SK-N-SH treated with all-trans-retinoic acid at 6 μM for 48 hours (cell line): ENCODE results near the gene TRAF3IP3.

Experiments used
- ATAC-seq: fragments of 200-7000 bp; cut with Tn5 transposase; 3 replicates; pipeline ENCODE4 v1.9.1; 2020; ENCODE audit warnings: mild to moderate bottlenecking, moderate library complexity
- ARNTL ChIP-seq: fragments of 450-650 bp; formaldehyde crosslinking; IDR thresholded peaks from 2 replicates; pipeline ENCODE4 v1.5.0; 2020; ENCODE audit warnings: low read depth, mild to moderate bottlenecking, moderate library complexity, borderline replicate concordance
- BACH2 ChIP-seq: fragments of 250-450 bp; sonication (Bioruptor Pico); IDR thresholded peaks from 2 replicates; pipeline ENCODE4 v1.9.0; 2021; ENCODE audit warnings: mild to moderate bottlenecking, borderline replicate concordance
- CSDC2 ChIP-seq: fragments of 250-450 bp; sonication (Bioruptor Pico); IDR thresholded peaks from 2 replicates; pipeline ENCODE4 v1.5.0; 2020; ENCODE audit warnings: mild to moderate bottlenecking, moderate library complexity
- ESRRG ChIP-seq: fragments of 250-450 bp; sonication (Bioruptor Pico); IDR thresholded peaks from 2 replicates; pipeline ENCODE4 v1.6.1; 2021; ENCODE audit warnings: mild to moderate bottlenecking
- GLIS3 ChIP-seq: fragments of 250-450 bp; sonication (Bioruptor Pico); IDR thresholded peaks from 2 replicates; pipeline ENCODE4 v1.5.0; 2020; ENCODE audit warnings: mild to moderate bottlenecking, moderate library complexity
- ISL1 ChIP-seq: fragments of 250-450 bp; sonication (Bioruptor Pico); IDR thresholded peaks from 2 replicates; pipeline ENCODE4 v2.1.2; 2022; ENCODE audit warnings: mild to moderate bottlenecking, moderate library complexity
- PPARA ChIP-seq: fragments of 250-450 bp; sonication (Bioruptor Pico); IDR thresholded peaks from 2 replicates; pipeline ENCODE4 v1.5.0; 2020; ENCODE audit warnings: mild to moderate bottlenecking, borderline replicate concordance
- RARB ChIP-seq: fragments of 250-450 bp; sonication (Bioruptor Pico); IDR thresholded peaks from 2 replicates; pipeline ENCODE4 v1.8.0; 2021; ENCODE audit warnings: mild to moderate bottlenecking, moderate library complexity
- SNAI2 ChIP-seq: fragments of 250-450 bp; sonication (Bioruptor Pico); IDR thresholded peaks from 2 replicates; pipeline ENCODE4 v1.5.0; 2020; ENCODE audit warnings: mild to moderate bottlenecking, moderate library complexity
- TCF4 ChIP-seq: fragments of 250-450 bp; sonication (Bioruptor Pico); IDR thresholded peaks from 2 replicates; pipeline ENCODE4 v1.8.0; 2021; ENCODE audit warnings: mild to moderate bottlenecking, moderate library complexity, borderline replicate concordance
- TOX ChIP-seq: fragments of 250-450 bp; sonication (Bioruptor Pico); IDR thresholded peaks from 2 replicates; pipeline ENCODE4 v1.8.0; 2021; ENCODE audit warnings: mild to moderate bottlenecking, moderate library complexity, borderline replicate concordance
- ZC3H10 ChIP-seq: fragments of 250-450 bp; sonication (Bioruptor Pico); IDR thresholded peaks from 2 replicates; pipeline ENCODE4 v1.5.1; 2021; ENCODE audit warnings: mild to moderate bottlenecking, moderate library complexity
- ZFP3 ChIP-seq: fragments of 250-450 bp; sonication (Bioruptor Pico); IDR thresholded peaks from 2 replicates; pipeline ENCODE4 v1.5.0; 2020; ENCODE audit warnings: mild to moderate bottlenecking, moderate library complexity
- ZFP30 ChIP-seq: fragments of 450-650 bp; formaldehyde crosslinking; IDR thresholded peaks from 2 replicates; pipeline ENCODE4 v1.5.0; 2022; ENCODE audit warnings: mild to moderate bottlenecking, moderate library complexity
- ZNF565 ChIP-seq: fragments of 450-650 bp; formaldehyde crosslinking; conservative IDR thresholded peaks from 2 replicates; pipeline ENCODE4 v1.5.0; 2020; ENCODE audit warnings: low read depth, mild to moderate bottlenecking, moderate library complexity
- ZNF70 ChIP-seq: fragments of 450-650 bp; formaldehyde crosslinking; IDR thresholded peaks from 2 replicates; pipeline ENCODE4 v1.5.0; 2020; ENCODE audit warnings: mild to moderate bottlenecking, moderate library complexity
- ZNF8 ChIP-seq: fragments of 450-650 bp; formaldehyde crosslinking; IDR thresholded peaks from 2 replicates; pipeline ENCODE4 v1.5.0; 2020; ENCODE audit warnings: mild to moderate bottlenecking, moderate library complexity
- TF ChIP-seq, protein P1 (sequence below): fragments of 250-450 bp; sonication (Bioruptor Pico); IDR thresholded peaks from 2 replicates; pipeline ENCODE4 v1.8.0; 2021; ENCODE audit warnings: low read depth, mild to moderate bottlenecking, moderate library complexity, borderline replicate concordance
- TF ChIP-seq, protein P2 (sequence below): fragments of 250-450 bp; sonication (Bioruptor Pico); IDR thresholded peaks from 2 replicates; pipeline ENCODE4 v1.5.1; 2021; ENCODE audit warnings: mild to moderate bottlenecking, moderate library complexity
- TF ChIP-seq, protein P3 (sequence below): fragments of 250-450 bp; sonication (Bioruptor Pico); IDR thresholded peaks from 2 replicates; pipeline ENCODE4 v1.5.1; 2020; ENCODE audit warnings: low read depth, mild to moderate bottlenecking, moderate library complexity
- TF ChIP-seq, protein P4 (sequence below): fragments of 250-450 bp; sonication (Bioruptor Pico); IDR thresholded peaks from 2 replicates; pipeline ENCODE4 v1.8.0; 2020; ENCODE audit warnings: mild to moderate bottlenecking, moderate library complexity, borderline replicate concordance

TRAF3IP3 gene

DNA sequence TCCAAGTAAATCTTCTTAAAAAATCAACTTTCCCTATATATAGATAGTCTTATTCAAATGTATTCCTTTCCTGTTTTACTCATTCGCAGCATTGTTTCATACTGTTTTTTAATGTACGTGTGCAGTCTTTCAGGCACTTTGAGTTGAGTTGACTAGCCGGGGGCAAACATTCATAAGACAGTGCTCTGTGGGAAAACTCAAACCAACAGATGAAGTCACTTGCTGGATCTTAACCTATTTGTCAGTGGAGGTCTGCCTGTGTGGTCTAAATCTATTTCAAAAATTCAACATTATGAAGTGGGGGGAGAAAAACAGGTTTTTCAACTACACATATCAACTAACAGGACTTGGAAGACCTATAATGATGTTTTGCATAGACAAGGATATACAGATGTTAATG lies 45.0 kb upstream of the TRAF3IP3 start:
- no peak for ATAC-seq
- TF ChIP-seq ZNF8 (CRISPR knock-in tag) (no peak), SNAI2 (CRISPR knock-in tag) (no peak), ARNTL (CRISPR knock-in tag) (no peak), ISL1 (no peak), ZNF70 (CRISPR knock-in tag) (no peak), ZC3H10 (no peak)
- TF ChIP-seq, protein P1, sequence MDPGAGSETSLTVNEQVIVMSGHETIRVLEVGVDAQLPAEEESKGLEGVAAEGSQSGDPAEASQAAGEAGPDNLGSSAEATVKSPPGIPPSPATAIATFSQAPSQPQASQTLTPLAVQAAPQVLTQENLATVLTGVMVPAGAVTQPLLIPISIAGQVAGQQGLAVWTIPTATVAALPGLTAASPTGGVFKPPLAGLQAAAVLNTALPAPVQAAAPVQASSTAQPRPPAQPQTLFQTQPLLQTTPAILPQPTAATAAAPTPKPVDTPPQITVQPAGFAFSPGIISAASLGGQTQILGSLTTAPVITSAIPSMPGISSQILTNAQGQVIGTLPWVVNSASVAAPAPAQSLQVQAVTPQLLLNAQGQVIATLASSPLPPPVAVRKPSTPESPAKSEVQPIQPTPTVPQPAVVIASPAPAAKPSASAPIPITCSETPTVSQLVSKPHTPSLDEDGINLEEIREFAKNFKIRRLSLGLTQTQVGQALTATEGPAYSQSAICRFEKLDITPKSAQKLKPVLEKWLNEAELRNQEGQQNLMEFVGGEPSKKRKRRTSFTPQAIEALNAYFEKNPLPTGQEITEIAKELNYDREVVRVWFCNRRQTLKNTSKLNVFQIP (CRISPR knock-in tag) = no peak
- TF ChIP-seq, all 23 proteins: peak for 0

DNA sequence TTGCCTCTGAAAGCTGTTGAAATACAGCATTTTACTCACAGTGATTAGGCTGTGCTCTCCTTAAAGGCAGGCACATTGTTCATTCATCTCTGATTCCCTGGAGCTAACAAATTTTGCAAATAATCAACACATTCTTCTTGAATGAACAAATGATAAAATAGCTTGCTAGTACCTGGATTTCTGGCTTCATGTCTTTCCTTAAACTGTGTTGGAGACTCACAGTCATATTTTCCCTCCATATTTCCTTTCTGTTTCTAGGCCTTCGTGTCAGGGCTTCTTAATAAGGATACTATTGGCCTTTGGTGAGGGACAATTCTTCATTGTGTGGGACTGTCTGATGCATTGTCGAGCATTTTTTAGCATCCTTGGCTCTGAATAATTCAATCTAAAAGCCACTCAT lies 41.5 kb upstream of the TRAF3IP3 start:
- TF ChIP-seq ZNF70 (CRISPR knock-in tag) (no peak), GLIS3 (CRISPR knock-in tag) (no peak), TCF4 (CRISPR knock-in tag) (no peak), CSDC2 (no peak), ARNTL (CRISPR knock-in tag) (no peak), RARB (CRISPR knock-in tag) (no peak), ZFP30 (CRISPR knock-in tag) (no peak), TOX (no peak), ESRRG (no peak), ZC3H10 (no peak), ZFP3 (CRISPR knock-in tag) (no peak), ZNF565 (CRISPR knock-in tag) (no peak), BACH2 (CRISPR knock-in tag) (no peak)
- TF ChIP-seq, protein P2, sequence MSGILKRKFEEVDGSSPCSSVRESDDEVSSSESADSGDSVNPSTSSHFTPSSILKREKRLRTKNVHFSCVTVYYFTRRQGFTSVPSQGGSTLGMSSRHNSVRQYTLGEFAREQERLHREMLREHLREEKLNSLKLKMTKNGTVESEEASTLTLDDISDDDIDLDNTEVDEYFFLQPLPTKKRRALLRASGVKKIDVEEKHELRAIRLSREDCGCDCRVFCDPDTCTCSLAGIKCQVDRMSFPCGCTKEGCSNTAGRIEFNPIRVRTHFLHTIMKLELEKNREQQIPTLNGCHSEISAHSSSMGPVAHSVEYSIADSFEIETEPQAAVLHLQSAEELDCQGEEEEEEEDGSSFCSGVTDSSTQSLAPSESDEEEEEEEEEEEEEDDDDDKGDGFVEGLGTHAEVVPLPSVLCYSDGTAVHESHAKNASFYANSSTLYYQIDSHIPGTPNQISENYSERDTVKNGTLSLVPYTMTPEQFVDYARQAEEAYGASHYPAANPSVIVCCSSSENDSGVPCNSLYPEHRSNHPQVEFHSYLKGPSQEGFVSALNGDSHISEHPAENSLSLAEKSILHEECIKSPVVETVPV = no peak
- TF ChIP-seq, protein P3, sequence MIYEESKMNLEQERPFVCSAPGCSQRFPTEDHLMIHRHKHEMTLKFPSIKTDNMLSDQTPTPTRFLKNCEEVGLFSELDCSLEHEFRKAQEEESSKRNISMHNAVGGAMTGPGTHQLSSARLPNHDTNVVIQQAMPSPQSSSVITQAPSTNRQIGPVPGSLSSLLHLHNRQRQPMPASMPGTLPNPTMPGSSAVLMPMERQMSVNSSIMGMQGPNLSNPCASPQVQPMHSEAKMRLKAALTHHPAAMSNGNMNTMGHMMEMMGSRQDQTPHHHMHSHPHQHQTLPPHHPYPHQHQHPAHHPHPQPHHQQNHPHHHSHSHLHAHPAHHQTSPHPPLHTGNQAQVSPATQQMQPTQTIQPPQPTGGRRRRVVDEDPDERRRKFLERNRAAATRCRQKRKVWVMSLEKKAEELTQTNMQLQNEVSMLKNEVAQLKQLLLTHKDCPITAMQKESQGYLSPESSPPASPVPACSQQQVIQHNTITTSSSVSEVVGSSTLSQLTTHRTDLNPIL (CRISPR knock-in tag) = no peak
- TF ChIP-seq, protein P1 (CRISPR knock-in tag) = no peak
- TF ChIP-seq, protein P4, sequence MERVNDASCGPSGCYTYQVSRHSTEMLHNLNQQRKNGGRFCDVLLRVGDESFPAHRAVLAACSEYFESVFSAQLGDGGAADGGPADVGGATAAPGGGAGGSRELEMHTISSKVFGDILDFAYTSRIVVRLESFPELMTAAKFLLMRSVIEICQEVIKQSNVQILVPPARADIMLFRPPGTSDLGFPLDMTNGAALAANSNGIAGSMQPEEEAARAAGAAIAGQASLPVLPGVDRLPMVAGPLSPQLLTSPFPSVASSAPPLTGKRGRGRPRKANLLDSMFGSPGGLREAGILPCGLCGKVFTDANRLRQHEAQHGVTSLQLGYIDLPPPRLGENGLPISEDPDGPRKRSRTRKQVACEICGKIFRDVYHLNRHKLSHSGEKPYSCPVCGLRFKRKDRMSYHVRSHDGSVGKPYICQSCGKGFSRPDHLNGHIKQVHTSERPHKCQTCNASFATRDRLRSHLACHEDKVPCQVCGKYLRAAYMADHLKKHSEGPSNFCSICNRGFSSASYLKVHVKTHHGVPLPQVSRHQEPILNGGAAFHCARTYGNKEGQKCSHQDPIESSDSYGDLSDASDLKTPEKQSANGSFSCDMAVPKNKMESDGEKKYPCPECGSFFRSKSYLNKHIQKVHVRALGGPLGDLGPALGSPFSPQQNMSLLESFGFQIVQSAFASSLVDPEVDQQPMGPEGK (CRISPR knock-in tag) = no peak
- no peak for ATAC-seq

DNA sequence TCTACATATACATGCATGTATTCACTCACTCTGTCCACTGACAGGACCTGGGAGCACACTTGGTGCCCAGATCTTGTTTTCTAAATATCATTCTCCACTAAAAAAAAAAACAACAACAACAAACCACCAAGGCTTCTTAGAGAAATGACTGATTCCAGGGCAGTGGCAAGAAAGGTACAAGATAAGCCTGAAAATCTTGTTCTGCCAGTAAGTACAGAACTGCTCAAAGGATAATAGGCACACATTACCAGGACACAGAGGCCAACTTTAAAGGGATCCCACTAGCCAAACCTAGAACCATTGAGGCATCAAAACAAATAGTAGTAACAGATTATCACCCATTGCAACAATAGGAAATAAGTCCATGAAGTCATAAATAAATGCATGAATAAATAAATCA lies 40.5 kb upstream of the TRAF3IP3 start:
- TF ChIP-seq RARB (CRISPR knock-in tag) (no peak), TOX (no peak), SNAI2 (CRISPR knock-in tag) (no peak), CSDC2 (no peak), PPARA (CRISPR knock-in tag) (no peak), ZFP30 (CRISPR knock-in tag) (no peak), TCF4 (CRISPR knock-in tag) (no peak), ESRRG (no peak), ZFP3 (CRISPR knock-in tag) (no peak), ZNF565 (CRISPR knock-in tag) (no peak), ZNF70 (CRISPR knock-in tag) (no peak)
- TF ChIP-seq, protein P4 (CRISPR knock-in tag) = no peak
- TF ChIP-seq, protein P3 (CRISPR knock-in tag) = no peak
- TF ChIP-seq, protein P2 = no peak
- no peak for ATAC-seq
